ENCODE results near the gene C11orf58.

Gene C11orf58
- 150 to 265 (median 211) reads per million in 9 experiments for total RNA-seq

DNA sequence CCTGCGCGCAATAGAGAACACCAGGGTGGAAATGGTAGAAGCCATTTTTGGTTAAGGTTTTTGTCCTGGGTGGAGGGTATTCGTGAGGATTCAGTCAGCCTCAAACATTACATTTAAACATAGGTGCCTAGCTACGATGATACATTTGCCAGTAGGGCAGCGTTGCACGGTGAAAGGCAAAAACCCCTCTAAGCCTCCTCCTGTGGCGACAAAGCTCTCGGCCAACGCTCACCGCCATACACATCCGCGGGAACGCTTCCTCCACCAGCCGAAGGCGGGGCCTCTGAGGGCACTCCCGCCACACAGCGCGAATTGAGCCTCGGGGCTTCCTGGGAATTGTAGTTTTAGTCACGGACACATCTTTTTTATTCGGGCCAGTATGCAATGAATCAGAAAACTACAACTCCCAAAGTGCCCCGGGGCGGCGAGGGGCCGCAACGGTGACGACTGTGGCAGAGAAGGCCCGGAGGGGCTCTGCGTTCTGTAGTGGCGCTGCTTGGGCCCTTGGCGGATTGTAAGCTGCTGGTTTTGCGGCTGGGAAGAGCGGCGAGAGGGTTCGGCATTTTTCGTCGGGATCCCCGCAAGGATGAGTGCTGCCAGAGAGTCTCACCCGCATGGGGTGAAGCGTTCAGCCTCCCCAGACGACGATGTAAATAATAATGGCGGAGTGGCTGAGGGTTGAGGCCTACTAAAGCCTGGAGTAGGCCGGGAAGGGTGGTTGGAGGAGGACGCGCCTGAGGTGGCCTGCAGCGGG is at the start of gene C11orf58:
C11orf58 (plus strand) TSS at position 455 of the 754 bp plus-strand sequence; CDS start at position 587, 132 bp downstream.
- Mint-ChIP-seq H3K27ac (no peak within 1 kb of the TSS), H3K4me3 (no peak within 1 kb of the TSS), H3K4me1 (ENCODE audit: low read depth in 2 of 2) (peaks cover 15 to 21% of the 10 kb centered on the region in 2 donors), H3K27me3 (no peaks in the 10 kb centered on the region), H3K9me3 (no peaks in the 10 kb centered on the region), H3K36me3 (ENCODE audit: insufficient read depth) (peaks cover 2% of the 10 kb centered on the region)
- ATAC-seq (replicated peaks) (peak; percentile 93), DNase-seq (peak; percentile 94 to 98 (median 95))

DNA sequence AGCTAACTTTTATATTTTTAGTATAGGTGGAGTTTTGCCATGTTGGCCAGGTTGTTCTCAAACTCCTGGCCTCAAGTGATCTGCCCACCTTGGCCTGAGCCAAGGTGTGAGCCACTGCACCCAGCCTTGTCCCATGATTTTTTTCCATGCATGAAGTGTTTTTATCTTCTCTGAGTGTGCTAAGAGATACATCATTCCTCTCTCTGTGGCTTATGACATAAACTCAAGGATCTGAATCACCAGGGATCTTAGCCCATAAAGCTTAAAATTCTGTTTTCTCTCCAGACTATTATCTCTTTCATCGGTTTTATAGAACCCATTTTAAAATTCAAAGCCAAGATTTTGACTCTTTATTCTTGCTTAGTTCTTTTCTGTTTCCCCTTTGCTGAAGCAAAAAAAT is 48.4 kb upstream of the C11orf58 start:
- Mint-ChIP-seq H3K27ac (no peak overlapping the region), H3K27me3 (peaks cover 6 to 14% of the 10 kb centered on the region in 2 donors), H3K4me3 (no peak overlapping the region), H3K36me3 (ENCODE audit: insufficient read depth) (no peaks in the 10 kb centered on the region), H3K9me3 (no peaks in the 10 kb centered on the region), H3K4me1 (ENCODE audit: low read depth in 2 of 2) (no peaks in the 10 kb centered on the region)
- DNase-seq (no peak), ATAC-seq (replicated peaks) (no peak)

DNA sequence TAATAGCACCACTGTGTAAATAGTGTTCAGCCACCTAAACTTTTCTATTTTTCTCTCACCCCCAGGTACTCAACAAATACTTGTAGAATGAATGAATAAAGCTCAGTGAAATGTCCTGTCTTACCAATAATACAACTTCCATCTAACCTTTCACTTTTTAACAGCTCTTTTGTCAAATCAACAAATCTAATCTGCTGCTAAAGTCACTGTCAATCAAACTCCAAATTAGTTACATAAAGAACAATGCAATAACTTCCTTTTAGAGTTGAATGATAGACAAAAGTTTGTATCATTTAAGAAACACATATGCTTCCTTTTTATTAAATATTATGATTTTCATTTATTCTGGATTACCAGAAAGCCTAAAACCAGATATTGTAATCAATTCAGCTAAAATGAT is 34.7 kb upstream of the C11orf58 start:
- no peaks in the 10 kb centered on the region for H3K36me3 Mint-ChIP-seq (ENCODE audit: insufficient read depth)
- DNase-seq, result no peak

DNA sequence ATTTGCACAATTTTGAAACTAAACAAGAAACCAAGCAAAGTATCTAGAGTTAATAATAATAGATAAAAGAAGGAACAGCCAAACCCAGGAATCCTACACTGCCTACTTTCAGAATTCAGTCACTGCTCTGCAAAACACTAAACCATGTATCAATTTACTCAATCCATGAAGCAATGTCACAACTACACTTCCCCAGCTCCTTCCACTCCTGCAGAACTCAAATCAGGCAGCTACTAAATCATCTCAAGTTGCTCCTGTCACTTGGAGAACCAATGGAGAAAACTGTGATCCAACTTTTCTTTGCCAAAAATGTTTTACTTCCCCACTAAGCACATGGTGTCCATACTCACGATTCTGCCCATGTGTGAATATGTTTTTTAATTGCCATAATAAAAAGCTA is 24.9 kb upstream of the C11orf58 start:
- H3K27me3 Mint-ChIP-seq, result peaks cover 0 to 6% of the 10 kb centered on the region in 2 donors
- H3K4me3 Mint-ChIP-seq, result no peak overlapping the region

More for the DNA sequence above, 34.7 kb upstream of the C11orf58 start:
- ATAC-seq (replicated peaks), result no peak
- no peaks in the 10 kb centered on the region for H3K4me1 Mint-ChIP-seq (ENCODE audit: low read depth in 2 of 2)
- peaks cover 25 to 28% of the 10 kb centered on the region in 2 donors for H3K27me3 Mint-ChIP-seq
- H3K27ac Mint-ChIP-seq, result no peak overlapping the region
- H3K4me3 Mint-ChIP-seq, result no peak overlapping the region
- no peaks in the 10 kb centered on the region for H3K9me3 Mint-ChIP-seq

DNA sequence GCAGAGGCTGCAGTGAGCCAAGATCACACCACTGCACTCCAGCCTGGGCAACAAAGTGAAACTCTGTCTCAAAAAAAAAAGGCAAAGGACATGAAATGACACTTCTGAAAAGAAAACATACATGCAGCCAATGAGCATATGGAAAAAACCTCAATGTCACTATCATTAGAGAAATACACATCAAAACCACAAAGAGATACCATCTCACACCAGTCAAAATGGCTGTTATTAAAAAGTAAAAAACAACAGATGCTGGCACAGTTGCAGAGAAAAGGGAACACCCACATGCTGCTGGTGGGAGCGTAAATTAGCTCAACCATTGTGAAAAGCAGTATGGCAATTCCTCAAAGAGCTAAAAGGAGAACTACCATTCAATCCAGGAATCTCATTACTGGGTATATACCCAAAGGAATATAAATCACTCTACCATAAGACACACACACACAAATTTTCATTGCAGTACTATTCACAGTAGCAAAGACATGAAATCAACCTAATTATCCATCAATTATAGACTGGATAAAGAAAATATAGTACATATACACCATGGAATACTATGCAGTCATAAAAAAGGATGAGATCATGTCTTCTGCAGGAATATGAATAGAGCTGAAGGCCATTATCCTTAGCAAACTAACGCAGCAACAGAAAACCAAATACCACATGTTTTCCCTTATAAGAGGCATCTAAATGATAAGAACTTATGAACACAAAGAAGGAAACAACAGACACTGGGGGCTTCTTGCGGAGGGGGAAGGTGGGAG is 15.7 kb upstream of the C11orf58 start:
- Mint-ChIP-seq H3K4me3 (no peak overlapping the region), H3K36me3 (ENCODE audit: insufficient read depth) (no peaks in the 10 kb centered on the region), H3K27me3 (peaks cover 11 to 20% of the 10 kb centered on the region in 2 donors), H3K27ac (peak overlapping the region in 1 of 2 donors; percentile 23), H3K9me3 (no peaks in the 10 kb centered on the region), H3K4me1 (ENCODE audit: low read depth in 2 of 2) (no peaks in the 10 kb centered on the region)
- ATAC-seq (replicated peaks) (no peak), DNase-seq (no peak)

More for the DNA sequence above, 24.9 kb upstream of the C11orf58 start:
- ATAC-seq (replicated peaks) (no peak), DNase-seq (no peak)
- H3K4me1 Mint-ChIP-seq (ENCODE audit: low read depth in 2 of 2), result no peaks in the 10 kb centered on the region
- H3K27ac Mint-ChIP-seq, result no peak overlapping the region
- no peaks in the 10 kb centered on the region for H3K9me3 Mint-ChIP-seq
- H3K36me3 Mint-ChIP-seq (ENCODE audit: insufficient read depth), result no peaks in the 10 kb centered on the region

DNA sequence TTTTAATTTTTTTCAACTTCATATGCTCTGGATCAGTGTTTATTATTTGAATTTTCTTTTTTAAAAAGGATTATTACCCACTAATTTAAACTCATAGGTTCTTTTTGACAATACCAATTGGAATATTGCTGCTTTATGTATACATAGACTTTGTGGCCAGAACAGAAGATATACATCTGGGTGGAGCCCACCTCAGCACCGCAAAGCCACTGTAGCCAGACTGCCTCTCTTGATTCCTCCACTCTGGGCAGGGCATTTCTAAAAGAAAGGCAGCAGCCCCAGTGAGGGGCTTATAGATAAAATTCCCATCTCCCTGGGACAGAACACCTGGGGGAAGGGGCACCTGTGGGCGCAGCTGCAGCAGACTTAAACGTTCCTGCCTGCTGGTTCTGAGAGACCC is 10.6 kb upstream of the C11orf58 start:
- DNase-seq (no peak), ATAC-seq (replicated peaks) (no peak)
- peaks cover 22 to 36% of the 10 kb centered on the region in 2 donors for H3K27me3 Mint-ChIP-seq
- no peaks in the 10 kb centered on the region for H3K36me3 Mint-ChIP-seq (ENCODE audit: insufficient read depth)
- H3K9me3 Mint-ChIP-seq, result peaks cover 0 to 2% of the 10 kb centered on the region in 2 donors
- H3K27ac Mint-ChIP-seq, result no peak overlapping the region
- no peak overlapping the region for H3K4me3 Mint-ChIP-seq
- H3K4me1 Mint-ChIP-seq (ENCODE audit: low read depth in 2 of 2), result no peaks in the 10 kb centered on the region

DNA sequence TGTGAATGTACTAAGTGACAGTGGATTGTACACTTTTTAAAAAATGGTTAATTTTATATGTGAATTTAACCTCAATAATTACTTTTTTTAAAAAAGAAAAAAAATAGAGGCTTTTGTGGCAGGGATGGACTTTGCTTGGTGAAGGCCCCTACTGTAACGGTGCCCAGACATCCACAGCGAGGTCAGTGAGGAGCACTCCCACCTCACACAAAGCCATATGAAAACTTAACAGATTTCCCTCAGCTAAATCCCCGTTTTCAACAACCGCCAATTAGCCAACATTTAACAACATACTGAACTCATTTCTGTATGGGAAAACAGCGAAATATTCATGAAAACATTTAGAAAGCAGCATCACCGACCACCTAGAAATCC is 642 bp upstream of the C11orf58 start:
- Mint-ChIP-seq H3K27me3 (no peaks in the 10 kb centered on the region), H3K4me3 (no peak overlapping the region), H3K27ac (no peak overlapping the region), H3K4me1 (ENCODE audit: low read depth in 2 of 2) (peaks cover 11 to 18% of the 10 kb centered on the region in 2 donors), H3K9me3 (no peaks in the 10 kb centered on the region), H3K36me3 (ENCODE audit: insufficient read depth) (peaks cover 2% of the 10 kb centered on the region)
- ATAC-seq (replicated peaks) (peak; percentile 1), DNase-seq (no peak)

DNA sequence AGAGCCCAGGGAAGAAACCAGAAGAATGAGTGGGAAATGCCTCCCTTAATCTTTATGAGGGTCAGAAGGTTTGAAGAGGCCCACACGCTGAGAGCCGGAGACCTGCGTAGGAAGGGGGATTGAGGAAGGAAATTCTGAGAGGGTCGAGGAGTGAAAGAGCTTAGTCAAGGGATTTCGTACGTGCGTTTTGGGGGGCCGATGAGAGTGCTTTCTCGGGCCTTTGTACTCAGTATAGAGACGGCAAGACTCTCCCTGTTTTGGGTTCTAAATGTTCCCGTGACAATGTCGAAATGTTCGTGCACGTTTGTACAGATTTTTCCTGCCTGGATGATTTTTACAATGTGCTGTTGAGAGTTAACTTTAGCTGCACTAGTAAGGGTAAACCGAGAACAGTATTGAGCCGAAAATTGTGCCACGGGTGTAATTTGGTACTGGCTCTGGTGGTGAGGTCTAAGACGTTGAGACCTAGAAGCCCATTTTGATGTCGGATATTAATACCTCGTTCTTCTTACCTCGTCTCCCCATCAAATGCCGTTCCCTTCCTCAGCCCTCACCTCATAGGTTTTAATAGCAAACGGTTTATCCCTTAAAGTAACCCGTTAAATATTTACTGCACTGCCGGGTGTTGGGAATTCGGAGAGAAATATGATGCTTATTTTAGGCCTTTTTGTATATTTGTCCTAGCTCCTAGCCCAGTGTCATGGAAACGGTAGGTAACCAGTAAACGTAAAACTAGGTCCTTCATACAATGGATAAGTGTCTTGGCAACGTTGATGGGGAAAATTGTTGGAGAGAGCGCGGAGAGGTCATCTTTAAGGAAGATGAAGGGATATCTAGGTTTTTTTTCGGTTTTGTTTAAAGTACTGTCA is 734 bp downstream of the C11orf58 start:
- no peak for DNase-seq
- H3K9me3 Mint-ChIP-seq, result no peaks in the 10 kb centered on the region
- H3K36me3 Mint-ChIP-seq (ENCODE audit: insufficient read depth), result peaks cover 7% of the 10 kb centered on the region
- H3K4me1 Mint-ChIP-seq (ENCODE audit: low read depth in 2 of 2), result peaks cover 16 to 27% of the 10 kb centered on the region in 2 donors
- no peak overlapping the region for H3K27ac Mint-ChIP-seq
- H3K4me3 Mint-ChIP-seq, result no peak overlapping the region
- peak; percentile 1 for ATAC-seq (replicated peaks)
- H3K27me3 Mint-ChIP-seq, result no peaks in the 10 kb centered on the region

DNA sequence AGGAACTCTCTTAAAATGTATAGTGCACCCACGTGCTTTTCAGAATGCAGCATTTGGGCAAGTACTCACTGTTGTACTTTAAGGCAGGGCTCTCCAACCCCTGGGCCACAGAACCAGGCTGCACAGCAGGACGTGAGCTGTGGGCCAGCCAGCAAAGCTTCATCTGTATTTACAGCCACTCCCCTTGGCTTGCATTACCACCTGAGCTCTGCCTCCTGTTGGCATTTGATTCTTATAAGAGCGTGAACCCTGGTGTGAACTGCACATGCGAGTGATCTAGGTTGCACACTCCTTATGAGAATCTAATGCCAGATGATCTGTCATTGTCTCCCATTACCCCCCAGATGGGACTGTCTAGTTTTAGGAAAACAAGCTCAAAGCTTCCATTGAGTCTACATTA is 3.0 kb downstream of the C11orf58 start:
- ATAC-seq (replicated peaks) (no peak), DNase-seq (no peak)
- Mint-ChIP-seq H3K27ac (peak overlapping the region; percentile 3 to 64), H3K9me3 (no peaks in the 10 kb centered on the region), H3K4me1 (ENCODE audit: low read depth in 2 of 2) (peaks cover 26 to 48% of the 10 kb centered on the region in 2 donors), H3K27me3 (no peaks in the 10 kb centered on the region), H3K4me3 (no peak overlapping the region), H3K36me3 (ENCODE audit: insufficient read depth) (peaks cover 30% of the 10 kb centered on the region)

DNA sequence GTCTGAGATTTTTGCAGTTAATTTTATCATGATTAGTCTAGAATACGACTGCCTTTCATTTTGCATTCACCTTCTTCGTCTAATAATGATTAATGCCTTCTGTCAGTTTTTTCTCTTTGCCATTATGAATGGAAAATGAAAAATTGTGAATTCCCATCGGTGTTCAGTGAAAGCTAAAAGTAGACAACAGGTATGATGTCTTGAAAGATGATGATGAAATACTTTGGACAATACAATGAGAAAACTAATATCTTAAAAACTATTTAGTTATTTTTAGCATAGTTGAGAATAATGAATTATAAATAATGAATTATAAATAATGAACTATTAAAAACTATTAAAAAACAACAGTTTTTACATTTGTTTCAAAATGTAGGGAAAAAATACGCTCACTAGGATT is 5.0 kb downstream of the C11orf58 start:
- ATAC-seq (replicated peaks), result no peak
- Mint-ChIP-seq H3K4me3 (peak overlapping the region in 1 of 2 donors; percentile 34), H3K27me3 (no peaks in the 10 kb centered on the region), H3K9me3 (no peaks in the 10 kb centered on the region), H3K27ac (peak overlapping the region in 1 of 2 donors; percentile 3), H3K4me1 (ENCODE audit: low read depth in 2 of 2) (peaks cover 28 to 54% of the 10 kb centered on the region in 2 donors), H3K36me3 (ENCODE audit: insufficient read depth) (peaks cover 47% of the 10 kb centered on the region)
- DNase-seq, result no peak

DNA sequence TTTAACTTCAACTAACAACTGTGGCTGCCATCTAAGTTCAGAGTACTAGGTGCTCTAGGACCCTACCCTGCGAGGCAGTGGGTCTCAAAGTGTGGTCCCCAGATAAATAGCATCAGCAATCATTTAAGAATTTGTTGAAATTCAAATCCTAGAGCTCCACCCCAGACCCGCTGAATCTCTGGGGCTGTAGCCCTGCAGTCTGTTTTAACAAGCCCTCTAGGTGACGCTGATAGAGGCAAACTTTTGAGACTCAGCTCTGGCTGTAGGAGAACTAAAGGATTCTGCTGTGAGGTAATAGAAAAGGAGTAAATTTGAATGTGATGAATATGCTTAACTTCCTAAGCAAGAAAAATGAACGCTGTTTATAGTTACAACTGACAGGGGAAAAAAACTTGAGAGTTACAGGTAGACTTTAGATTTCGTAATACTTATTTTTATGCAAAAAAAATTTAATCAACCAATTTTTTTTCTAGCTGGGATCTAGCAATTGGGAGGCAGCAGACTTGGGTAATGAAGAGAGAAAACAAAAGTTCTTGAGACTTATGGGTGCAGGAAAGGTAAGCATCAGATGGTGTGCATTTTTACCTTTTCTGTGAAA is 5.8 kb downstream of the C11orf58 start:
- no peak for DNase-seq
- Mint-ChIP-seq H3K27me3 (no peaks in the 10 kb centered on the region), H3K9me3 (no peaks in the 10 kb centered on the region), H3K36me3 (ENCODE audit: insufficient read depth) (peaks cover 54% of the 10 kb centered on the region), H3K4me3 (peak overlapping the region in 1 of 2 donors; percentile 39), H3K4me1 (ENCODE audit: low read depth in 2 of 2) (peaks cover 28 to 55% of the 10 kb centered on the region in 2 donors), H3K27ac (peak overlapping the region; percentile 68 to 85)
- ATAC-seq (replicated peaks), result no peak

DNA sequence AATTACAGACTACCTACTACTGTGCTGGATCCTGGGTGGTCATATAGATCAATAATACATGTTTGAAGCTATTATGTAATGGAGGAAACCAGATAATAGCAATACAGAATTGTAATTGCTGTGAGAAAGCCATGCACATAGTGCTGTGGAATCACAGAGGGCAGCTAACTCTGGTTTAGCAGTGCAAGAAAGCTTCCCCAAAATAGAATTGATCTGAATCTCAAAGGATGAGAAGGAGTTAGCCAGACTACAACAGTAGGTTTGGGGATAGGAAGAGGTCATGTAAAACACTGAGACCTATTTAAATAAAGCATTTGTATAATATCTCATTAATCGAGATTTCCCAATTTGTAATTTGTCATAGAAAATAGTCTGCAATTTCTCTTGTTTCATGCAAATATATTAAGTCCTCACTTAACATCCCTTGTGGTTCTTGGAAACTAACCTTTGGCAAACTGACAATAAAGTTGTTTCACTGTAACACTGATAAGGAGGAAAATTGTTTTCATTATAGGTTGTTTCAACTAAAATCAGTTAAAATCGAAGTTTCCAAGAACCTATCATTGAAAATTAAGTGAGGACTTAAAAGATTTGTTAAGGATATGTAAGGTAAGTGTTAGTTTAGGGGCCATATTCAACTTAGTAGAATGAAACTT is 7.6 kb downstream of the C11orf58 start:
- DNase-seq (no peak), ATAC-seq (replicated peaks) (no peak)
- Mint-ChIP-seq H3K4me3 (no peak overlapping the region), H3K9me3 (no peaks in the 10 kb centered on the region), H3K27me3 (no peaks in the 10 kb centered on the region), H3K36me3 (ENCODE audit: insufficient read depth) (peaks cover 68% of the 10 kb centered on the region), H3K4me1 (ENCODE audit: low read depth in 2 of 2) (peaks cover 28 to 65% of the 10 kb centered on the region in 2 donors), H3K27ac (peak overlapping the region; percentile 51 to 65)
